HS-27A (cell line): ENCODE measurements around the gene PDIA5.

ENCODE experiments used
- DNase-seq: peaks from one replicate; pipeline ENCODE4 v3.0.0-alpha.2; 2012; ENCODE audit warnings: low read depth, missing footprints

PDIA5 gene

DNA sequence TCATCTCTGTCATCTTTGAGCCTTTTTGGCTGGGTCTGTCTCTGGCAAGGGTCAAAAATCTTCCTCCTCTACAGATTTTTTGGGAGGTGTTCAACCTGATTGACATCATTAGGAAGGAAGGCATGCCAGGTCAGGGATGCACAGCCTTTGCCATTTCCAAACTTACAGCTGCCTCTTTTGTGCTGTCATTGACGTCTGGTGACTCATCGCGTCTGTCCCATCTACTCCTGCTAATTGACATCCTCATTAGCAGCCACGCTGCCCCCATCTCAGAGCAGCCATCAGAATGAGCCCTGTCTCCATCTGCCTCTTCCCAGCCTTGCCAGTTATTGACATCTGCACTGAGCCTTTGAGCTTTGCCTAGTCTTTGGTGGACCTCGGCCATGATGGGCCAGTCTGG lies 53.0 kb downstream of the PDIA5 start:
- DNase-seq = no peak

DNA sequence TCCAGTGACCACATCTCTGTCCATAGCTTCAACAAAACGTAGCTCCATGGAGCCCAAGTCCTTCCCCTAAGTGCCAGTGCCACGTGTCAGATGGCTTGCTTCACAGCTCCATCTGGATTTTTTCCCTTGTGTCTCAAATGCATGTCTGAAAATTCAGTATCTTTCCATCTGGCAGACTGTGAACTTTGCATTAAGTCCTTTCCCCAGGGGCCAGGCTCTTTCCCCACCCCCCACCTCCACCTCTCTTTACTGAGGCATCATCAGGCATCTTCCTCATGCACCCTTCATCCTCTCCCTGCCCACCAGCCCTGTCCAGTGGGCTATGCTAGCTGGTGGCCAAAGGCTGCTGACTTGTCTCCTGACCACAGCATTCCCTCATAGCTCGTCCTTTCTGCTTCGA lies 53.7 kb downstream of the PDIA5 start:
- no peak for DNase-seq

GRCh38 chr3:123122057-123122456 lies 55.2 kb downstream of the PDIA5 start:
- DNase-seq = no peak

- no peak for DNase-seq
Measured at GRCh38 chr3:123122525-123123315, 55.9 kb downstream of the PDIA5 start.

GRCh38 chr3:123123716-123124616 lies 57.1 kb downstream of the PDIA5 start:
- no peak for DNase-seq

- no peak for DNase-seq
Measured at GRCh38 chr3:123124971-123125370, 58.1 kb downstream of the PDIA5 start.

- DNase-seq = no peak
Measured at GRCh38 chr3:123126031-123126430, 59.2 kb downstream of the PDIA5 start.

DNA sequence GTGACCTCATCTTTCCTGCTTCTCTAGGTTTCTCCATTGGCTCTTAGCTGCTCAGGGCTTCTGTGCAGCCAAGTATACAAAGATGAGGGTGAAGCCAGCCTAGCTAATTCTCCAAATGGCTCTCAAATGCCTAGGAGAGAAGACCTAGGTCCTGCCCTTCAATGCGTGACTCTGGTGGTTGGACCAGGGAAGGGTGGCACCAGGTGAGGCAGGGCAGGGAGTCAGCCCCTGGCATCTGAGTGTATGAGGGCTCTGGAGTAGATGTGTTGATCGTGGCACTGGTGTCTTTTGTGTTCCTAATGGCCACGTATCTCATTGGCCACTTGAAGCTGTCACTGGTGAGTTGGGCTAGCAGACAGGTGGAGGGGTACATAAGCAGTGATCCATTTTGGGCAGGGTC lies 59.8 kb downstream of the PDIA5 start:
- no peak for DNase-seq

DNA sequence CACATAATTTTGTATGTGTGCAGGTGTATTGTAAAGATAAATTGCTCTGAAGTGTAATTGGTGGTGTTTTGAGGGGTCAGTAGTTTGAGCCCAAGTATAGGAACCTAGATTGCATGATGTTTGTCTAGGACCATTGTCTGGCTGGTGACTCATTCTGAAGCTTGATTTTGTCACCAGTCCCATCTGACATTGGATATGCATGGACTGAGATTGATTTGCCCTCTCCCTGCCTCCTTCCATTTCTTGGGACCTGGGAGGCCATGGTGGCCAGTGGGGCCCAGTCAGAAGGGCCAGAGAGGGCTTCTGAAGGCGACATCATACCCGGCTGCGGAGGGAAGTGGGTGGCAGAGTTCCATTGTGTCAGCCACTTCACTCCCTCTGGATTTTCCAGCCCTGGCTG lies 62.3 kb downstream of the PDIA5 start:
- no peak for DNase-seq

DNA sequence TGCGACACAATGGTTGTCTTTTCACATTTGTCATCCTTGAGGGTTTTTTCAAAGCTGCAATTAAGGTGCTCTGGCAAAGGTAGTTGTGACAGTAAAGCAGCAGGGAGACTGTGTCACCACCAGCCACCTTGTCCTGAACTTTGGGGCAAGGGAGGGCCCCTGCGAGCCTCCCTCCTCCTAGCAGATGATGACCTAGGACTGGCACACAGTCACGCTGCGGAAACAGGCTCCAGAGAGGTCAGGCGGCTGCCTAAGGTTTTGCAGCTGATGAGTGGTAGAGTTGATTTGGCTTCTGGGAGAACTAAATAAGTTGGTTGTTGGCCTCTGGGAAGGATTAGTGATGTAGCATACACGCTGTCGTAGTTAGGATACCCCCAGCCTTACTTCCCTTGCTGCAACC lies 62.7 kb downstream of the PDIA5 start:
- DNase-seq = no peak

GRCh38 chr3:123130079-123130750 lies 63.4 kb downstream of the PDIA5 start:
- no peak for DNase-seq

DNA sequence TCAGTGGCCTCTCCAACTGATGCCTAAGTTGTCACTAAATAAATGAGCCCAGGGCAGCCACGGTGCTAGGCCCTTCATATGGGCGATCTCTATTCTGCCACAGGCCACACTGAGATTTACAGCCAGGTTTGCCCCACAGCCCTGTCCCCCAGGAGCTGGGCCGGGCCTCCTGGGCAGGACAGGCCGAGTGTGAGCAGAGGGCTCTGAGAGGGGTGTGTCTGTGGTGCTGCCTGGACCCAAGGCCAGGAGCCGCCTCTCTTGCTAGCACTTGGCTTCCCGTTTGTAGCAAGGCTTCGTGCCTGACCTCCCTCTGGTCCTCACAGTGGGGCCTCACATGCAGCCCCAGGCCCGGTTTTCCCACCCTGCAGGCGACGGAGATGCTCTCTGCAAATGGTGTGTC lies 67.8 kb downstream of the PDIA5 start:
- no peak for DNase-seq

GRCh38 chr3:123137001-123137400 lies 70.2 kb downstream of the PDIA5 start:
- no peak for DNase-seq

- DNase-seq = no peak
Measured at GRCh38 chr3:123138839-123139444, 72.1 kb downstream of the PDIA5 start.

DNA sequence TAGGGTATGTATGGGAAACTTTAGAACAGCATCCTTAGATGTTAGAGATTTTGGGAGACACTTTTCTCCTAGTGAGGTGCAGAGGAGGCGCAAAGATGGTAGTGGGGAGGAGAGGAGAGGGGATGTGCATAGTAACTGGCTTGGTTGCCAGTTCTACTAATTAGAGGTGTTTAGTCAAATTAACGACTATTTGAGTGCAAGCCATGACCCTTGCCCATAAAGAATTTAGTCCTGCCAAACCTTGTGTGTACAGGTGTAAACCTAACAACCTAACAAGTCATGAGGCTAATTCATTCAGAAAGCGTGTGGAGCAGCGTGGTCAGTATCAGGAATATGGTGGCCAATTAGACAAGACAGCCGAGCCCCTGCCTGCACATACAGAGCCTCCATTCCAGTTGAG lies 72.7 kb downstream of the PDIA5 start:
- no peak for DNase-seq

DNA sequence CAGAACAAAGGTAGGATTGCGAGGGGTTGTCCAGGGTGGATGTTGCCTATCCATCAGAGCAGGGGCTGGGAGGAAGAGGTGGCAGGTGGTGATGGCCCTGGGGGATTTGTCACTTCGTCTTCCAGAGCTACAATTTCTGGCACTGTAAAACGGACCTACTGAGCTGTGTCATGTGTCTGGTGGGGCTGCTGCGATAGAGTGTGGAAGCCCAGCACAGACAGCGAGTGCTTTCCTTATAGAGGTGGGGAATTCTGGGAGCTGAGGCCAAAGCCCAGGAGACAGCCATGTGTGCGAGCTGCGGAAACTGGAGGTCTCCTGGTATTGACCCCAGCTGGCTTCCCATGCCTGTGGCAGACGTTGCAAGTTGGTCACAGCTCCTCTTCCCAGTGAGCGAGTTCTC lies 73.7 kb downstream of the PDIA5 start:
- DNase-seq = no peak

DNA sequence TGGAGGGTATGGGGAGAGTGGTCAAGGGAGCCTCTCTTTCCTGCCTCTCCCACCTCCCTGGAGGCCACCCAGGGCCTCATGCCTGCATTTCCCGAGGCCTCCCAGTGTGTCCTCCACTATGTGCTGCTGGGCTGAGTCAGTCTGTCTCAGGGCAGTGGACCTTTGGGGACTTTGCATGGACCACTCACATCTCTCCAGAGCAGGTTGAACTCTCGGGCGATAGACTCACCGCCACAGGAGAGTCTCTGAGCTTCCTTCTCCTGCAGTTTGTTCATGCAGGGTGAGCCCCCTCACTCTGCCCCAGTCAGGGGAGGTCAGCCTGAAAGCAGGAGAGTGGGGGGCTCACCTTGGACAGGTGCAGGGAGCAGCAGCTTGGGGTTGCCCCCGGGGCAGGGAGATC lies 74.5 kb downstream of the PDIA5 start:
- no peak for DNase-seq

GRCh38 chr3:123143669-123144411 lies 77.0 kb downstream of the PDIA5 start:
- no peak for DNase-seq

- no peak for DNase-seq
Measured at GRCh38 chr3:123147754-123148535, 81.1 kb downstream of the PDIA5 start.

- no peak for DNase-seq
Measured at GRCh38 chr3:123148772-123149171, 81.9 kb downstream of the PDIA5 start.

- DNase-seq = no peak
Measured at GRCh38 chr3:123149525-123149924, 82.7 kb downstream of the PDIA5 start.
